Gastrocnemius medialis (tissue), 4 donors: Measurements from ENCODE around the gene SETDB1. TPM values are rescaled to one million over a fixed set of nuclear protein-coding genes. Genes with fewer than 3 reads are reported as not detected.

Experiments
- ATAC-seq, 2 donors: fragments of 150-250 bp; one replicate each; pipeline ENCODE4 v1.9.1; 2016
- DNase-seq, 2 donors: peaks; one replicate each; pipeline ENCODE4 v3.0.0-alpha.2; 2019
- H3K27ac ChIP-seq, 4 donors: fragments of 200-600 bp; sonication (generic); 1 replicate in 1 of 4; 2 replicates in 3 of 4; pipeline ENCODE4 v1.5.1; 2016 to 2018; ENCODE audit warnings: mild to moderate bottlenecking in 2 of 4, moderate library complexity in 1 of 4
- H3K27me3 ChIP-seq, 3 donors: fragments of 200-600 bp; sonication (generic) in 2 of 3; 1 replicate in 1 of 3; 2 replicates in 2 of 3; pipeline versions ENCODE4 v1.5.1 to v1.6.0; 2016 to 2019; ENCODE audit warnings: mild to moderate bottlenecking in 1 of 3, moderate library complexity in 1 of 3
- H3K36me3 ChIP-seq, 2 donors: fragments of 200-600 bp; sonication (generic) in 1 of 2; one replicate each; pipeline ENCODE4 v1.5.1; 2017 to 2018
- H3K4me1 ChIP-seq, 2 donors: fragments of 200-600 bp; sonication (generic) in 1 of 2; one replicate each; pipeline ENCODE4 v1.5.1; 2016 to 2017; ENCODE audit warnings: mild to moderate bottlenecking in 2 of 2
- H3K4me3 ChIP-seq, 4 donors: fragments of 200-600 bp; sonication (generic) in 3 of 4; 1 replicate in 1 of 4; 2 replicates in 3 of 4; pipeline ENCODE4 v1.5.1; 2016 to 2019; ENCODE audit warnings: mild to moderate bottlenecking in 2 of 4
- H3K9me3 ChIP-seq, 3 donors: fragments of 200-600 bp; sonication (generic) in 2 of 3; 1 replicate in 1 of 3; 2 replicates in 2 of 3; pipeline ENCODE4 v1.5.1; 2016 to 2019
- CTCF ChIP-seq, 5 experiments: fragments of 450-650 bp in 3 of 5; fragments of 200-600 bp in 2 of 5; sonication (generic) in 2 of 5; IDR thresholded peaks in 4 of 5; conservative IDR thresholded peaks in 1 of 5; 1 replicate in 4 of 5; 2 replicates in 1 of 5; pipeline ENCODE4 v1.5.1; 2016 to 2019; ENCODE audit warnings: antibody characterized with exemption in 5 of 5, mild to moderate bottlenecking in 3 of 5, moderate library complexity in 3 of 5
- POLR2A ChIP-seq, 2 donors: fragments of 450-650 bp; IDR thresholded peaks; one replicate each; pipeline ENCODE4 v1.6.1; 2017; ENCODE audit warnings: antibody characterized with exemption in 2 of 2, mild to moderate bottlenecking in 2 of 2, moderate library complexity in 2 of 2
- in situ Hi-C, 4 donors: fragments of 200-750 bp; cut with MboI; loops; one replicate each; pipeline versions ENCODE4 v1.15.0 to v1.8.0; 2017; ENCODE audit warnings: low sequenced_read_pairs in 4 of 4
- intact Hi-C: fragments of 100-400 bp; cut with DNase I; formaldehyde crosslinking; loops from one replicate; pipeline ENCODE4 v1.15.1; 2023; ENCODE audit warnings: low total_unique reads
- total RNA-seq, 4 donors: library from RNA; depleted of rRNA; stranded (reverse); fragments of >200 nt; gene quantifications; one replicate each; pipeline versions ENCODE4 v1.1.0 to v1.2.3, GENCODE V29; 2016

Gene SETDB1
- total RNA-seq, 4 donors from 2014 or later = 13.7 to 20.8 (median 17.3) TPM

- DNase-seq = peak in 1 of 2 donors; percentile 41
- peak; percentile 49 to 61 for ATAC-seq
- Histone ChIP-seq H3K36me3 (peaks cover 0 to 4% of the 10 kb centered on the region in 2 donors), H3K4me1 (peaks cover 45 to 50% of the 10 kb centered on the region in 2 donors), H3K27me3 (no peaks in the 10 kb centered on the region), H3K27ac (peak overlapping the region; percentile 89 to 96 (median 92)), H3K9me3 (no peaks in the 10 kb centered on the region), H3K4me3 (peak overlapping the region; percentile 61 to 91 (median 86))
- TF ChIP-seq CTCF (IDR thresholded peaks at IDR 0.05 in 4 of 5, conservative IDR thresholded peaks at IDR 0.05 in 1 of 5) = peak in 1 of 5 experiments; percentile 4
- TF ChIP-seq POLR2A (IDR thresholded peaks at IDR 0.05) = no peak
- intact Hi-C loops = loop anchor here (5.0 kb wide), 2 partner anchors 33 to 412 kb away; partner anchors contain the start of genes MINDY1 and PRUNE1
- in situ Hi-C loops = no loop called here
These were observed 47.8 kb downstream of the SETDB1 start for GRCh38 chr1:150973836-150974579.

- Histone ChIP-seq H3K9me3 (no peaks in the 10 kb centered on the region), H3K4me1 (peaks cover 51 to 54% of the 10 kb centered on the region in 2 donors), H3K27ac (peak within 1 kb of the TSS; percentile 89 to 96 (median 92)), H3K4me3 (peak within 1 kb of the TSS; percentile 61 to 91 (median 86)), H3K27me3 (no peaks in the 10 kb centered on the region), H3K36me3 (no peaks in the 10 kb centered on the region)
- intact Hi-C loops (loop anchor here (5.0 kb wide), 4 partner anchors 32 to 413 kb away; partner anchors contain the start of genes ENSA, GOLPH3L, MINDY1 and PRUNE1), in situ Hi-C loops (no loop called here)
- TF ChIP-seq POLR2A (IDR thresholded peaks at IDR 0.05) (peak; percentile 71 to 73), CTCF (IDR thresholded peaks at IDR 0.05 in 4 of 5, conservative IDR thresholded peaks at IDR 0.05 in 1 of 5) (peak in 1 of 5 experiments; percentile 27)
- DNase-seq = peak; percentile 61 to 79
- ATAC-seq = peak; percentile 59 to 67
These were observed 48.7 kb downstream of the SETDB1 start, which contains the start of gene CERS2 for GRCh38 chr1:150974580-150975478. CERS2 (minus strand) TSS chr1:150974835; CDS start chr1:150969090, 5,745 bp downstream.

GRCh38 chr1:150976401-150976821, 50.2 kb downstream of the SETDB1 start:
- H3K27me3 ChIP-seq = no peaks in the 10 kb centered on the region
- peaks cover 41 to 42% of the 10 kb centered on the region in 2 donors for H3K4me1 ChIP-seq
- DNase-seq (no peak), ATAC-seq (no peak)
- TF ChIP-seq CTCF (IDR thresholded peaks at IDR 0.05 in 4 of 5, conservative IDR thresholded peaks at IDR 0.05 in 1 of 5) (no peak), POLR2A (IDR thresholded peaks at IDR 0.05) (no peak)
- H3K27ac ChIP-seq = peak overlapping the region; percentile 73 to 95 (median 83)
- no peaks in the 10 kb centered on the region for H3K36me3 ChIP-seq
- no peaks in the 10 kb centered on the region for H3K9me3 ChIP-seq
- intact Hi-C loops = loop anchor here (2.0 to 5.0 kb wide), 3 partner anchors 50 to 349 kb away; partner anchors contain the start of genes ENSA, GOLPH3L and SETDB1
- in situ Hi-C loops = no loop called here
- no peak overlapping the region for H3K4me3 ChIP-seq

- peak; percentile 60 to 64 for ATAC-seq
- Histone ChIP-seq H3K36me3 (no peaks in the 10 kb centered on the region), H3K4me1 (peaks cover 34 to 36% of the 10 kb centered on the region in 2 donors), H3K9me3 (no peaks in the 10 kb centered on the region), H3K27me3 (no peaks in the 10 kb centered on the region), H3K4me3 (no peak overlapping the region), H3K27ac (peak overlapping the region; percentile 73 to 86 (median 78))
- intact Hi-C loops (loop anchor here (1.0 to 5.0 kb wide), 4 partner anchors 50 to 398 kb away; partner anchors contain the start of genes ENSA, GOLPH3L, MCL1 and SETDB1), in situ Hi-C loops (no loop called here)
- peak; percentile 37 to 44 for TF ChIP-seq POLR2A (IDR thresholded peaks at IDR 0.05)
- TF ChIP-seq CTCF (IDR thresholded peaks at IDR 0.05 in 4 of 5, conservative IDR thresholded peaks at IDR 0.05 in 1 of 5) = no peak
- peak; percentile 83 to 92 for DNase-seq
These were observed 50.9 kb downstream of the SETDB1 start for GRCh38 chr1:150976879-150977694.
